Peyer's patch (tissue), 4 donors: ENCODE results near the gene APOL1.

Experiments
- POLR2A ChIP-seq, 2 donors: fragments of 450-650 bp; IDR thresholded peaks; one replicate each; pipeline ENCODE4 v1.5.1; 2017; ENCODE audit warnings: antibody characterized with exemption in 2 of 2, mild to moderate bottlenecking in 2 of 2, moderate library complexity in 2 of 2
- TF ChIP-seq, protein P1 (sequence below), 6 experiments: fragments of 450-650 bp in 4 of 6; fragments of 200-600 bp in 2 of 6; sonication (generic) in 1 of 6; IDR thresholded peaks; one replicate each; pipeline ENCODE4 v1.5.1; 2017 to 2019; ENCODE audit warnings: antibody characterized with exemption in 6 of 6, mild to moderate bottlenecking in 3 of 6, moderate library complexity in 1 of 6

DNA sequence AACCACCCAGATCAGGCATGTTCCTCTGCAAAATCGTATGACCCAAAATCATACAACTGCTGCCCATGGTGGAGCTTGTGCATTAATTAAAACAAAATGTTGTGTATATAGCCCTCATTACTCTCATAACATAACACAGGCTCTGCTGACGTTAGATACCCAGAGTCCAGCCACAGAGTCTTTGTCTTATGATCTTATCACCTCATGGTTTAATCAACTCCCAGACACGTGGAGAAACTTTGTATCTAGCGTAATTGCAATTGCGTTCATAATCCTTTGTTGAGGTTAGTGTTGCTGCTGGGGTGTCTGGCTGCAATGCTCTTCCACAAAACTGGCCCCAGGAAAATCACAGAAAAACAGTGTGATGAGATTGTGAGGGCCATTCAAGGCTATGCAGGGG, 5.0 kb upstream of the APOL1 start:
- TF ChIP-seq, protein P1, sequence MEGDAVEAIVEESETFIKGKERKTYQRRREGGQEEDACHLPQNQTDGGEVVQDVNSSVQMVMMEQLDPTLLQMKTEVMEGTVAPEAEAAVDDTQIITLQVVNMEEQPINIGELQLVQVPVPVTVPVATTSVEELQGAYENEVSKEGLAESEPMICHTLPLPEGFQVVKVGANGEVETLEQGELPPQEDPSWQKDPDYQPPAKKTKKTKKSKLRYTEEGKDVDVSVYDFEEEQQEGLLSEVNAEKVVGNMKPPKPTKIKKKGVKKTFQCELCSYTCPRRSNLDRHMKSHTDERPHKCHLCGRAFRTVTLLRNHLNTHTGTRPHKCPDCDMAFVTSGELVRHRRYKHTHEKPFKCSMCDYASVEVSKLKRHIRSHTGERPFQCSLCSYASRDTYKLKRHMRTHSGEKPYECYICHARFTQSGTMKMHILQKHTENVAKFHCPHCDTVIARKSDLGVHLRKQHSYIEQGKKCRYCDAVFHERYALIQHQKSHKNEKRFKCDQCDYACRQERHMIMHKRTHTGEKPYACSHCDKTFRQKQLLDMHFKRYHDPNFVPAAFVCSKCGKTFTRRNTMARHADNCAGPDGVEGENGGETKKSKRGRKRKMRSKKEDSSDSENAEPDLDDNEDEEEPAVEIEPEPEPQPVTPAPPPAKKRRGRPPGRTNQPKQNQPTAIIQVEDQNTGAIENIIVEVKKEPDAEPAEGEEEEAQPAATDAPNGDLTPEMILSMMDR (IDR thresholded peaks at IDR 0.05), result no peak
- TF ChIP-seq POLR2A (IDR thresholded peaks at IDR 0.05), result no peak
